ENCODE measurements around the gene CNIH2.

Gene CNIH2

DNA sequence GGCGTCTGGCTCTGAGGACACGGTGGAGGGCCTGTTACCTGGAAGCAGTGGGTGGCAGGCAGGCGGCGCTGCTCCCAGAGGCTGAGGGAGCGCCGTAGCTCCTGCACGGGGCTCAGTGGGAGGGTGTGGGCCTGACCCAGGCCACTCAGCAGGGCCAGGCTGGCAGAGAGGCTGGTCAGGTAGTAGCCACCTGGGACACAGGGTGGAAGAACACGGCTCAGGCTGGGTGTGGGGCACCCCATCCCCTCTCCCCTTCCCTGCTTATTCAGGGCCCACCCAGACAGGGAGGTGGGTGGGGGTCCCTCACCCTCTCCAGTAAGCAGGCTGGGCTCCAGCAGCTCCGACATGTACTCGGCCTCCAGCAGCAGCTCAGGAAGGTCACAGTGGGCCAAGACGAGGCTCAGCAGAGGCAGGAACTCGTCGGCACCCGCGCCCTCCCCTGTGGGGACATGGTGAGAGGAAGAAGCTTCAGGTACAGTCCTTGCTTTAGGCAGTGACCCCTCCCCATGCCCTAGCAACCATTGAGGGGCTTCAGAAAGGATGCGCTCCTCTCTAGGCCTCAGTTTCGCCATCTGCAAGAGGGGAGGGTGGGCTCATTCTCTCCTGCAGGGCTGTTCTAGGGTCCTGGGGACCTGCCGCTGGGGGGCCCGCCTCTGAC is 55.4 kb downstream of the CNIH2 start:
- DNase-seq, result no peak
